Measurements from ENCODE around the gene SRPX. TPM values are rescaled to one million over a fixed set of nuclear protein-coding genes. Genes with fewer than 3 reads are reported as not detected.

SRPX gene
- polyA plus RNA-seq, 3 donors = 13.0 to 16.4 (median 13.7) TPM

GRCh38 chrX:38099688-38100087 is 121.0 kb downstream of the SRPX start:
- no peak for DNase-seq

Other genes starting within 250 kb of the SRPX start
- gene SYTL5, start 214.3 kb downstream of the SRPX start, polyA plus RNA-seq (ENCODE audit: insufficient read length in 3 of 3) = 1 to 10 TPM; 2.3 to 3.3 (median 2.3) TPM
- 10 to 100 TPM; 11.3 to 21.4 (median 21.1) TPM for gene RPGR, start 106.6 kb upstream of the SRPX start, polyA plus RNA-seq (ENCODE audit: insufficient read length in 3 of 3)
- not detected for gene OTC, start 131.7 kb upstream of the SRPX start, polyA plus RNA-seq (ENCODE audit: insufficient read length in 3 of 3)